Neural cell (in vitro differentiated cells): ENCODE measurements around the gene ACSL6. TPM values are rescaled to one million over a fixed set of nuclear protein-coding genes. Genes with fewer than 3 reads are reported as not detected.

ENCODE experiments used
- H2AFZ ChIP-seq: fragments of 200-600, 300-800 bp; sonication (generic), shearing (Covaris generic); 2 replicates; pipeline ENCODE4 v1.6.0; 2014; ENCODE audit warnings: low read depth, mild to moderate bottlenecking, antibody characterized with exemption, low read length, moderate library complexity
- H3F3A ChIP-seq: fragments of 200-600 bp; shearing (Covaris generic); 2 replicates; pipeline ENCODE4 v1.6.1; 2016; ENCODE audit warnings: mild to moderate bottlenecking, moderate library complexity, mixed read lengths, antibody characterized with exemption, low read length; ENCODE audit not compliant: insufficient read depth, poor library complexity, severe bottlenecking
- H3K27ac ChIP-seq: fragments of 200-600, 300-800 bp; sonication (generic), shearing (Covaris generic); 2 replicates; pipeline ENCODE4 v1.5.1; 2014; ENCODE audit warnings: mild to moderate bottlenecking, low read length, moderate library complexity
- H3K27me3 ChIP-seq: fragments of 300-800, 200-600 bp; sonication (generic), shearing (Covaris generic); 2 replicates; pipeline ENCODE4 v1.6.0; 2014; ENCODE audit warnings: mild to moderate bottlenecking, low read depth, low read length, moderate library complexity; ENCODE audit not compliant: insufficient read depth
- H3K36me3 ChIP-seq: fragments of 300-800, 200-600 bp; sonication (generic), shearing (Covaris generic); 2 replicates; pipeline ENCODE4 v1.5.1; 2014; ENCODE audit warnings: mild to moderate bottlenecking, antibody characterized with exemption, low read length, moderate library complexity; ENCODE audit not compliant: insufficient read depth
- H3K4me2 ChIP-seq: fragments of 300-800, 200-600 bp; sonication (generic), shearing (Covaris generic); 2 replicates; pipeline ENCODE4 v1.6.0; 2014; ENCODE audit warnings: mild to moderate bottlenecking, low read length
- H3K4me3 ChIP-seq: fragments of 300-800, 200-600 bp; sonication (generic), shearing (Covaris generic); 2 replicates; pipeline ENCODE4 v1.5.1; 2014; ENCODE audit warnings: mild to moderate bottlenecking, low read length, moderate library complexity
- H3K79me2 ChIP-seq: fragments of 200-600 bp; shearing (Covaris generic); replicated peaks from 2 replicates; pipeline ENCODE4 v1.6.0; 2014; ENCODE audit warnings: mild to moderate bottlenecking, low read length, moderate library complexity; ENCODE audit not compliant: insufficient read depth
- H3K9ac ChIP-seq: fragments of 300-800, 200-600 bp; sonication (generic), shearing (Covaris generic); 2 replicates; pipeline ENCODE4 v1.6.1; 2016; ENCODE audit warnings: mild to moderate bottlenecking, low read length, mixed read lengths
- H3K9me2 ChIP-seq: fragments of 200-600 bp; shearing (Covaris generic); 2 replicates; pipeline ENCODE4 v1.6.1; 2016; ENCODE audit warnings: mild to moderate bottlenecking, low read length, mixed read lengths; ENCODE audit not compliant: insufficient read depth
- H3K9me3 ChIP-seq: fragments of 200-600, 300-800 bp; sonication (generic), shearing (Covaris generic); 2 replicates; pipeline ENCODE4 v1.6.1; 2016; ENCODE audit warnings: mild to moderate bottlenecking, mixed run types, low read length, moderate library complexity, mixed read lengths
- H4K20me1 ChIP-seq: fragments of 200-600 bp; shearing (Covaris generic); 2 replicates; pipeline ENCODE4 v1.6.1; 2016; ENCODE audit warnings: mild to moderate bottlenecking, mixed run types; ENCODE audit not compliant: insufficient read depth
- EP300 ChIP-seq: fragments of 450-650 bp; conservative IDR thresholded peaks from 2 replicates; pipeline ENCODE4 v1.6.1; 2014; ENCODE audit warnings: antibody characterized with exemption, mild to moderate bottlenecking, moderate library complexity; ENCODE audit not compliant: poor library complexity, severe bottlenecking
- EZH2 ChIP-seq: fragments of 200-600, 300-800 bp; shearing (Covaris generic), sonication (generic); IDR thresholded peaks from 2 replicates; pipeline ENCODE4 v1.6.1; 2014; ENCODE audit warnings: antibody characterized with exemption, low read length, borderline replicate concordance, mild to moderate bottlenecking; ENCODE audit not compliant: insufficient read depth, poor library complexity, severe bottlenecking
- MXI1 ChIP-seq: fragments of 450-650 bp; conservative IDR thresholded peaks from 2 replicates; pipeline ENCODE4 v1.6.1; 2014; ENCODE audit warnings: antibody characterized with exemption, mild to moderate bottlenecking; ENCODE audit not compliant: poor library complexity, severe bottlenecking
- POLR2AphosphoS5 ChIP-seq: IDR thresholded peaks from 2 replicates; pipeline ENCODE4 v1.6.1; 2012
- RAD21 ChIP-seq: fragments of 450-650 bp; conservative IDR thresholded peaks from 2 replicates; pipeline ENCODE4 v1.6.1; 2014; ENCODE audit warnings: antibody characterized with exemption, mild to moderate bottlenecking, moderate library complexity
- SMC3 ChIP-seq: fragments of 450-650 bp; conservative IDR thresholded peaks from 2 replicates; pipeline ENCODE4 v1.6.1; 2014; ENCODE audit warnings: antibody characterized with exemption, mild to moderate bottlenecking, moderate library complexity; ENCODE audit not compliant: poor library complexity
- TAF1 ChIP-seq: IDR thresholded peaks from 2 replicates; pipeline ENCODE4 v1.6.1; 2012; ENCODE audit warnings: low read depth
- polyA plus RNA-seq: library from polyadenylated mRNA; depleted of rRNA; stranded (reverse); fragments of >200 nt; gene quantifications from 2 replicates; pipeline ENCODE4 v1.2.3, GENCODE V29; 2014
- TF ChIP-seq, protein P1 (sequence below): fragments of 450-650 bp; IDR thresholded peaks from 2 replicates; pipeline ENCODE4 v1.5.1; 2014; ENCODE audit warnings: antibody characterized with exemption, mild to moderate bottlenecking, moderate library complexity; ENCODE audit not compliant: poor library complexity, severe bottlenecking
- TF ChIP-seq, protein P2 (sequence below): IDR thresholded peaks from 2 replicates; pipeline ENCODE4 v1.6.1; 2012; ENCODE audit warnings: borderline replicate concordance

The ACSL6 gene
- polyA plus RNA-seq, 1 donor from 2014 or later: 30.5 TPM

DNA sequence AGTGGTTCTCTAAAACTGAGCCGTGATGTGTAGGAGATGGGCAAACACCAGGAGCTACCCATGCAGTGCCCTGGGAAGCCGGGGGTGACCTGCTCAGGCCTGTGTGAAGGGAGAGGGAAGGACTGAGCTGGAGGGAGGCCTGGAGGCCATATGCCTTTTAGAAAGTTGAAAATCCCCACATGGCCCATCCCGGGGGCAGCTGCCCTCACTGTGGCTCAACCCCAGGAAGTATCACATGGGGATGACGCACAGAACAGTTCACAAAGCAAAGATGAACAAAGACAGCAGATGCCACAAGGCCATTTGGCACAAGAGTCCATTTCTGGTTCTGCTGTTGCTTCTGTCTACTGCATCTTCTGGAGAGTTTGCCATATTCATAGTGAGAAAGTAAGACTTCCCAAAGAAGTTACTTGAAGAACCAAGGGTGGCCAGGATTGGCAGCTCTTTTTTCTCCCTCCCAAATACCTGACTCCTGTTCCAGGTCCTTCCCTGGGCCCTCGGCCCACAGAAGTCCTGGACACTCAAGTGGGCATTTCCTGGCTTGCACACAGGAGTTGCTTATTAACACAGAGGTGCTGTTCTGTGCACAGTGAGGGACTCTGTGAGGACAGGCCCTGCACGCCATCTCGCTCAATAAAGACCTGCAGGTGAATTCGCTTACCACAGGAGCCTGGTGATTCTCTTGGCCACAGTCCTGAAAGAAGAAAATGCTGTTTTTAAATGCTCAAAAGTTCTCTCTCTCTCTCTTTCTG, 25.1 kb downstream of the ACSL6 start:
- H3K4me2 ChIP-seq: no peak overlapping the region
- H3K4me3 ChIP-seq: no peak overlapping the region
- H3F3A ChIP-seq: no peaks in the 10 kb centered on the region
- H3K9me3 ChIP-seq: no peaks in the 10 kb centered on the region
- H2AFZ ChIP-seq: no peak overlapping the region
- H3K27me3 ChIP-seq: no peaks in the 10 kb centered on the region
- TF ChIP-seq, protein P1, sequence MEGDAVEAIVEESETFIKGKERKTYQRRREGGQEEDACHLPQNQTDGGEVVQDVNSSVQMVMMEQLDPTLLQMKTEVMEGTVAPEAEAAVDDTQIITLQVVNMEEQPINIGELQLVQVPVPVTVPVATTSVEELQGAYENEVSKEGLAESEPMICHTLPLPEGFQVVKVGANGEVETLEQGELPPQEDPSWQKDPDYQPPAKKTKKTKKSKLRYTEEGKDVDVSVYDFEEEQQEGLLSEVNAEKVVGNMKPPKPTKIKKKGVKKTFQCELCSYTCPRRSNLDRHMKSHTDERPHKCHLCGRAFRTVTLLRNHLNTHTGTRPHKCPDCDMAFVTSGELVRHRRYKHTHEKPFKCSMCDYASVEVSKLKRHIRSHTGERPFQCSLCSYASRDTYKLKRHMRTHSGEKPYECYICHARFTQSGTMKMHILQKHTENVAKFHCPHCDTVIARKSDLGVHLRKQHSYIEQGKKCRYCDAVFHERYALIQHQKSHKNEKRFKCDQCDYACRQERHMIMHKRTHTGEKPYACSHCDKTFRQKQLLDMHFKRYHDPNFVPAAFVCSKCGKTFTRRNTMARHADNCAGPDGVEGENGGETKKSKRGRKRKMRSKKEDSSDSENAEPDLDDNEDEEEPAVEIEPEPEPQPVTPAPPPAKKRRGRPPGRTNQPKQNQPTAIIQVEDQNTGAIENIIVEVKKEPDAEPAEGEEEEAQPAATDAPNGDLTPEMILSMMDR: no peak
- TF ChIP-seq POLR2AphosphoS5 (no peak), EP300 (no peak), EZH2 (no peak), MXI1 (no peak), SMC3 (no peak), TAF1 (no peak), RAD21 (no peak)
- TF ChIP-seq, protein P2, sequence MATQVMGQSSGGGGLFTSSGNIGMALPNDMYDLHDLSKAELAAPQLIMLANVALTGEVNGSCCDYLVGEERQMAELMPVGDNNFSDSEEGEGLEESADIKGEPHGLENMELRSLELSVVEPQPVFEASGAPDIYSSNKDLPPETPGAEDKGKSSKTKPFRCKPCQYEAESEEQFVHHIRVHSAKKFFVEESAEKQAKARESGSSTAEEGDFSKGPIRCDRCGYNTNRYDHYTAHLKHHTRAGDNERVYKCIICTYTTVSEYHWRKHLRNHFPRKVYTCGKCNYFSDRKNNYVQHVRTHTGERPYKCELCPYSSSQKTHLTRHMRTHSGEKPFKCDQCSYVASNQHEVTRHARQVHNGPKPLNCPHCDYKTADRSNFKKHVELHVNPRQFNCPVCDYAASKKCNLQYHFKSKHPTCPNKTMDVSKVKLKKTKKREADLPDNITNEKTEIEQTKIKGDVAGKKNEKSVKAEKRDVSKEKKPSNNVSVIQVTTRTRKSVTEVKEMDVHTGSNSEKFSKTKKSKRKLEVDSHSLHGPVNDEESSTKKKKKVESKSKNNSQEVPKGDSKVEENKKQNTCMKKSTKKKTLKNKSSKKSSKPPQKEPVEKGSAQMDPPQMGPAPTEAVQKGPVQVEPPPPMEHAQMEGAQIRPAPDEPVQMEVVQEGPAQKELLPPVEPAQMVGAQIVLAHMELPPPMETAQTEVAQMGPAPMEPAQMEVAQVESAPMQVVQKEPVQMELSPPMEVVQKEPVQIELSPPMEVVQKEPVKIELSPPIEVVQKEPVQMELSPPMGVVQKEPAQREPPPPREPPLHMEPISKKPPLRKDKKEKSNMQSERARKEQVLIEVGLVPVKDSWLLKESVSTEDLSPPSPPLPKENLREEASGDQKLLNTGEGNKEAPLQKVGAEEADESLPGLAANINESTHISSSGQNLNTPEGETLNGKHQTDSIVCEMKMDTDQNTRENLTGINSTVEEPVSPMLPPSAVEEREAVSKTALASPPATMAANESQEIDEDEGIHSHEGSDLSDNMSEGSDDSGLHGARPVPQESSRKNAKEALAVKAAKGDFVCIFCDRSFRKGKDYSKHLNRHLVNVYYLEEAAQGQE: no peak
- no peaks in the 10 kb centered on the region for H3K36me3 ChIP-seq
- no peaks in the 10 kb centered on the region for H3K9me2 ChIP-seq
- no peaks in the 10 kb centered on the region for H3K79me2 ChIP-seq
- H3K9ac ChIP-seq: no peak overlapping the region
- no peaks in the 10 kb centered on the region for H4K20me1 ChIP-seq
- H3K27ac ChIP-seq: no peak overlapping the region

DNA sequence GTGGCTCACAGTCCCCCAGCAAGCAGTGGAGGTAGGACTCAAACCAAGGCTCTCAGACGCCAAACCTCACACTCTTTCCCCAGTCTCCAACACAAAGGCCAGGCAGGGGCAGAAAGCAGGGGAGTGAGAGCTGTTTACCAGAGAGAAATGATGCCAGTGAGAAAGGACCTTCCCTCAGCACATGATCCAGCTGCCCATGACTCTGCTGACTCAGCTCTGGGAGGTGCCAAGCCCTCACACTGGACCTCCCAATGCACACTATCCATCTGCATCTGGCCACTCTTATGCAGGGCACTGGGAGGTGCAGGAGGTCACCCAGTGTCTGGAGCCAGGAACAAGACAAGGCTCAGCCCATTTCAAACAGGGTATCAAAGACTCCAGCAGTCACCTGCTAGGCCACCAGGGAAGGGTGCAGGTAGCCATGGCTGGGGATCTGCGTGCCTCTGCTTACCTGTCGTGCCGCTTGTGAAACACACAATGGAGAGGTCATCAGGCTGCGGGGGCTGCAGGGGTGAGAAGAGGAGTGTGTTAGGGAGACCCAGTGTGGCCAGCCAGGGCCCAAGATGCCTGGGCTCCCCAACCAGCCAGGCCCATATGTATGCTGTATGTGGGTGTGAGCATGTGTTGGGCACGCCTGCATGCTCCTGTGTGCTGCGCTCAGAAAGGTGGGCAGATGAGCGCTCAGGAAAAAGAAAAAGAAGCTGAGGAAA, 26.3 kb downstream of the ACSL6 start:
- H4K20me1 ChIP-seq: no peaks in the 10 kb centered on the region
- no peaks in the 10 kb centered on the region for H3K9me3 ChIP-seq
- H3K9me2 ChIP-seq: no peaks in the 10 kb centered on the region
- no peaks in the 10 kb centered on the region for H3K27me3 ChIP-seq
- H3K9ac ChIP-seq: no peak overlapping the region
- no peak for TF ChIP-seq MXI1
- TF ChIP-seq, protein P1: no peak
- TF ChIP-seq, protein P2: no peak
- TF ChIP-seq POLR2AphosphoS5: no peak
- TF ChIP-seq SMC3: no peak
- no peaks in the 10 kb centered on the region for H3K79me2 ChIP-seq
- no peak overlapping the region for H3K27ac ChIP-seq
- no peak overlapping the region for H3K4me2 ChIP-seq
- no peak overlapping the region for H2AFZ ChIP-seq
- no peak overlapping the region for H3K4me3 ChIP-seq
- no peaks in the 10 kb centered on the region for H3F3A ChIP-seq
- H3K36me3 ChIP-seq: no peaks in the 10 kb centered on the region
